Liver (tissue), 2 donors: ENCODE measurements around the gene ADORA2B.

ENCODE experiments used
- CTCF ChIP-seq: fragments of 150-350 bp; IDR thresholded peaks from 2 replicates; pipeline ENCODE4 v1.5.1; 2017; ENCODE audit warnings: improper control_type of control experiment, low read depth, low read length; ENCODE audit not compliant: missing input control
- FOXA1 ChIP-seq: IDR thresholded peaks from 2 replicates; pipeline ENCODE4 v1.6.1; 2016; ENCODE audit warnings: antibody characterized with exemption
- MAX ChIP-seq: IDR thresholded peaks from 2 replicates; pipeline ENCODE4 v1.6.1; 2016; ENCODE audit warnings: antibody characterized with exemption
- REST ChIP-seq: IDR thresholded peaks from 2 replicates; pipeline ENCODE4 v1.6.1; 2016; ENCODE audit warnings: antibody characterized with exemption, mild to moderate bottlenecking
- donor health status: healthy.

- TF ChIP-seq CTCF (no peak), MAX (no peak), FOXA1 (no peak), REST (no peak)
Measured at GRCh38 chr17:15942207-15942833, 2.6 kb upstream of the ADORA2B start.
